Endodermal cell (in vitro differentiated cells): ENCODE measurements around the gene GLUD2. TPM values are rescaled to one million over a fixed set of nuclear protein-coding genes. Genes with fewer than 3 reads are reported as not detected.

ENCODE experiments used
- DNase-seq: peaks from one replicate; pipeline ENCODE4 v3.0.0-alpha.2; 2017
- H3K27ac ChIP-seq: 2 replicates; pipeline ENCODE4 v1.5.1; 2013; ENCODE audit warnings: mild to moderate bottlenecking, low read depth, low read length, moderate library complexity
- H3K27me3 ChIP-seq: 2 replicates; pipeline ENCODE4 v1.6.1; 2013; ENCODE audit warnings: mild to moderate bottlenecking, low read length, moderate library complexity; ENCODE audit not compliant: insufficient read depth, control insufficient read depth, poor library complexity, severe bottlenecking
- H3K36me3 ChIP-seq: 2 replicates; pipeline ENCODE4 v1.7.0; 2013; ENCODE audit warnings: mild to moderate bottlenecking, low read length, moderate library complexity; ENCODE audit not compliant: control insufficient read depth, insufficient read depth
- H3K4me1 ChIP-seq: one replicate; pipeline ENCODE4 v1.7.0; 2013; ENCODE audit warnings: low read length; ENCODE audit not compliant: control insufficient read depth, insufficient read depth
- H3K4me3 ChIP-seq: 2 replicates; pipeline ENCODE4 v1.5.1; 2013; ENCODE audit warnings: mild to moderate bottlenecking, low read length, moderate library complexity
- H3K9ac ChIP-seq: 2 replicates; pipeline ENCODE4 v1.6.1; 2013; ENCODE audit warnings: mild to moderate bottlenecking, low read length, moderate library complexity; ENCODE audit not compliant: poor library complexity, severe bottlenecking; ENCODE audit errors: extremely low read depth
- H3K9me3 ChIP-seq: 2 replicates; pipeline ENCODE4 v1.6.1; 2013; ENCODE audit warnings: mild to moderate bottlenecking, low read length, moderate library complexity; ENCODE audit not compliant: control insufficient read depth
- H3K27ac Mint-ChIP-seq: 2 replicates; pipeline ENCODE4 v1.8.0; 2020; ENCODE audit warnings: mixed read lengths
- H3K27me3 Mint-ChIP-seq: 2 replicates; pipeline ENCODE4 v1.8.0; 2021; ENCODE audit warnings: mild to moderate bottlenecking, mixed read lengths; ENCODE audit not compliant: insufficient read depth
- H3K36me3 Mint-ChIP-seq: 2 replicates; pipeline ENCODE4 v1.8.0; 2020; ENCODE audit warnings: low read depth, mixed read lengths
- H3K4me1 Mint-ChIP-seq: 2 replicates; pipeline ENCODE4 v1.8.0; 2020; ENCODE audit warnings: mixed read lengths
- H3K4me3 Mint-ChIP-seq: 2 replicates; pipeline ENCODE4 v1.8.0; 2020; ENCODE audit warnings: mild to moderate bottlenecking, moderate library complexity, mixed read lengths
- H3K9me3 Mint-ChIP-seq: 2 replicates; pipeline ENCODE4 v1.8.0; 2020; ENCODE audit warnings: mild to moderate bottlenecking, mixed read lengths
- WGBS, 2 experiments: methylation state at CpG; one replicate each; pipeline versions ENCODE4 v1.1.5 to v1.1.7; 2013; ENCODE audit warnings: missing lambda C conversion rate in 2 of 2, mixed read lengths in 1 of 2; ENCODE audit not compliant: insufficient coverage in 1 of 2, insufficient read length in 1 of 2; 5-methylcytosine and 5-hydroxymethylcytosine counted together
- total RNA-seq, 2 donors: library from RNA; stranded (reverse); fragmentation: NEBNext Ultra II Directional in 1 of 2; extraction: Animal tissue kit (Norgen Biotek cat#: 25700) in 1 of 2; gene quantifications; 2 replicates in 1 of 2; 3 replicates in 1 of 2; pipeline ENCODE4 v1.2.1, GENCODE V29; 2021
- TF ChIP-seq, protein P1 (sequence below): fragments of 200-600 bp; sonication (generic); conservative IDR thresholded peaks from 2 replicates; pipeline ENCODE4 v1.5.0; 2021; ENCODE audit warnings: antibody characterized with exemption, mild to moderate bottlenecking

The GLUD2 gene
- total RNA-seq, 2 donors from 2014 or later: 3.6 to 7.9 TPM

GRCh38 chrX:121084903-121085611 is 37.6 kb downstream of the GLUD2 start:
- no peaks in the 10 kb centered on the region for H3K36me3 Mint-ChIP-seq
- no peak overlapping the region for H3K4me3 ChIP-seq
- H3K27me3 ChIP-seq: no peaks in the 10 kb centered on the region
- H3K9me3 Mint-ChIP-seq: peaks cover 49% of the 10 kb centered on the region
- H3K9ac ChIP-seq: no peak overlapping the region
- H3K4me1 Mint-ChIP-seq: peaks cover 20% of the 10 kb centered on the region
- no peaks in the 10 kb centered on the region for H3K27me3 Mint-ChIP-seq
- H3K36me3 ChIP-seq: no peaks in the 10 kb centered on the region
- peaks cover 10% of the 10 kb centered on the region for H3K4me1 ChIP-seq
- TF ChIP-seq, protein P1, sequence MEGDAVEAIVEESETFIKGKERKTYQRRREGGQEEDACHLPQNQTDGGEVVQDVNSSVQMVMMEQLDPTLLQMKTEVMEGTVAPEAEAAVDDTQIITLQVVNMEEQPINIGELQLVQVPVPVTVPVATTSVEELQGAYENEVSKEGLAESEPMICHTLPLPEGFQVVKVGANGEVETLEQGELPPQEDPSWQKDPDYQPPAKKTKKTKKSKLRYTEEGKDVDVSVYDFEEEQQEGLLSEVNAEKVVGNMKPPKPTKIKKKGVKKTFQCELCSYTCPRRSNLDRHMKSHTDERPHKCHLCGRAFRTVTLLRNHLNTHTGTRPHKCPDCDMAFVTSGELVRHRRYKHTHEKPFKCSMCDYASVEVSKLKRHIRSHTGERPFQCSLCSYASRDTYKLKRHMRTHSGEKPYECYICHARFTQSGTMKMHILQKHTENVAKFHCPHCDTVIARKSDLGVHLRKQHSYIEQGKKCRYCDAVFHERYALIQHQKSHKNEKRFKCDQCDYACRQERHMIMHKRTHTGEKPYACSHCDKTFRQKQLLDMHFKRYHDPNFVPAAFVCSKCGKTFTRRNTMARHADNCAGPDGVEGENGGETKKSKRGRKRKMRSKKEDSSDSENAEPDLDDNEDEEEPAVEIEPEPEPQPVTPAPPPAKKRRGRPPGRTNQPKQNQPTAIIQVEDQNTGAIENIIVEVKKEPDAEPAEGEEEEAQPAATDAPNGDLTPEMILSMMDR: no peak
- no peak overlapping the region for H3K4me3 Mint-ChIP-seq
- no peak overlapping the region for H3K27ac ChIP-seq
- no peak for DNase-seq
- no peak overlapping the region for H3K27ac Mint-ChIP-seq
- WGBS, 2 experiments: 91% methylated on average over 2 of the region's 3 CpGs; no CpG with 5 or more reads in 1 of the 2 experiments
- no peaks in the 10 kb centered on the region for H3K9me3 ChIP-seq

- Histone ChIP-seq H3K36me3 (no peaks in the 10 kb centered on the region), H3K9ac (no peak overlapping the region), H3K4me1 (peaks cover 10% of the 10 kb centered on the region), H3K9me3 (no peaks in the 10 kb centered on the region), H3K4me3 (no peak overlapping the region), H3K27me3 (no peaks in the 10 kb centered on the region), H3K27ac (no peak overlapping the region)
- peaks cover 20% of the 10 kb centered on the region for H3K4me1 Mint-ChIP-seq
- no peaks in the 10 kb centered on the region for H3K27me3 Mint-ChIP-seq
- H3K4me3 Mint-ChIP-seq: no peak overlapping the region
- TF ChIP-seq, protein P1: no peak
- 88% methylated on average over 2 of the region's 2 CpGs; no CpG with 5 or more reads in 1 of the 2 experiments for WGBS, 2 experiments
- no peak for DNase-seq
- no peak overlapping the region for H3K27ac Mint-ChIP-seq
- peaks cover 50% of the 10 kb centered on the region for H3K9me3 Mint-ChIP-seq
- H3K36me3 Mint-ChIP-seq: no peaks in the 10 kb centered on the region
Measured at GRCh38 chrX:121085612-121086010, 38.2 kb downstream of the GLUD2 start.

DNA sequence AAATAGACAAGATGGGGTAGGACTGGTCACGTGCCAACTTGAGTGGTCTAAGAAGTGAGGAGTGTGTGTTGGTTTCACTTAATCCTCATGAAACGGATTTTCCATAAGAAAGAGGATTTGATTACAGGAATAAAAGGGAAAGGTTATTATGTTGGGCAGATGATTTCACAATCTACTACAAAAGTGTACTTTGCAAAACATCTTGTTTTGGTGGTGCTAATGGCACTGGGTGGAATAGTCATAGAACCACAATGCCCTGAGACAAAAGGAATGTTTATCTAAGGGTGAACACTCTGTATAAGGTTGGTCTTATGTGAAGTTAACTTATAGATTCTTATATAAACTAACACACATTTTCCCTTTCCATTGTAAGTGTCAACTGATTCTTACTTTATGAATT is 45.6 kb downstream of the GLUD2 start:
- H3K36me3 ChIP-seq: no peaks in the 10 kb centered on the region
- H3K9me3 Mint-ChIP-seq: peaks cover 63% of the 10 kb centered on the region
- H3K27me3 ChIP-seq: no peaks in the 10 kb centered on the region
- H3K4me1 ChIP-seq: no peaks in the 10 kb centered on the region
- no peak overlapping the region for H3K9ac ChIP-seq
- H3K4me3 Mint-ChIP-seq: no peak overlapping the region
- no peak overlapping the region for H3K4me3 ChIP-seq
- no peaks in the 10 kb centered on the region for H3K36me3 Mint-ChIP-seq
- H3K9me3 ChIP-seq: no peaks in the 10 kb centered on the region
- H3K27me3 Mint-ChIP-seq: peaks cover 2% of the 10 kb centered on the region
- no peak for DNase-seq
- no peaks in the 10 kb centered on the region for H3K4me1 Mint-ChIP-seq
- TF ChIP-seq, protein P1: no peak
- no peak overlapping the region for H3K27ac ChIP-seq
- no peak overlapping the region for H3K27ac Mint-ChIP-seq
- 97% methylated on average over 2 of the region's 2 CpGs; no CpG with 5 or more reads in 1 of the 2 experiments for WGBS, 2 experiments

Other genes with a start within 250 kb of the GLUD2 start
- not detected for gene CT47B1, start 171.7 kb upstream of the GLUD2 start, total RNA-seq
- gene CT47A11, start 110.5 kb upstream of the GLUD2 start, total RNA-seq: not detected
- gene CT47A10, start 105.6 kb upstream of the GLUD2 start, total RNA-seq: not detected
- not detected for gene CT47A9, start 100.7 kb upstream of the GLUD2 start, total RNA-seq
- gene CT47A8, start 95.9 kb upstream of the GLUD2 start, total RNA-seq: not detected
- gene CT47A7, start 91.0 kb upstream of the GLUD2 start, total RNA-seq: not detected
- gene CT47A6, start 86.1 kb upstream of the GLUD2 start, total RNA-seq: not detected
- not detected for gene CT47A5, start 81.3 kb upstream of the GLUD2 start, total RNA-seq
- not detected for gene CT47A4, start 76.4 kb upstream of the GLUD2 start, total RNA-seq
- not detected for gene CT47A3, start 71.5 kb upstream of the GLUD2 start, total RNA-seq
- not detected for gene CT47A2, start 66.7 kb upstream of the GLUD2 start, total RNA-seq
- gene CT47A1, start 61.9 kb upstream of the GLUD2 start, total RNA-seq: not detected